ENCODE data around the gene OPHN1.
A peak's percentile ranks its signal among the peaks of the same experiment; 100 is the strongest.

OPHN1 gene

GRCh38 chrX:68433155-68433980 lies at the start of gene OPHN1:
OPHN1 (minus strand) TSS chrX:68433495; CDS start chrX:68433020, 475 bp downstream.
- H2AFZ ChIP-seq (ENCODE audit: low read depth): peak within 1 kb of the TSS; percentile 61
- H3K4me3 ChIP-seq (IDR thresholded peaks at IDR 0.05; ENCODE audit: insufficient read depth, low read depth, low read length): no peak within 1 kb of the TSS
- no peaks in the 10 kb centered on the region for H4K20me1 ChIP-seq (ENCODE audit: insufficient read depth)
- no peaks in the 10 kb centered on the region for H3K27me3 ChIP-seq (ENCODE audit: insufficient read depth, low read depth)
- no peak within 1 kb of the TSS for H3K27ac ChIP-seq
- H3K4me2 ChIP-seq: peak within 1 kb of the TSS; percentile 4; the same call in 1 of the 2 replicates
- no peak within 1 kb of the TSS for H3K9ac ChIP-seq
- no peaks in the 10 kb centered on the region for H3K4me1 ChIP-seq (ENCODE audit: low read depth, poor library complexity, severe bottlenecking)
- no peak for TF ChIP-seq CTCF (conservative IDR thresholded peaks at IDR 0.05; ENCODE audit: low read depth, low read length)
- H3K79me2 ChIP-seq (ENCODE audit: insufficient read depth, low read depth): no peaks in the 10 kb centered on the region
- no peaks in the 10 kb centered on the region for H3K36me3 ChIP-seq (ENCODE audit: insufficient read depth)

- H3K4me2 ChIP-seq: no peak overlapping the region
- no peak for TF ChIP-seq CTCF (conservative IDR thresholded peaks at IDR 0.05; ENCODE audit: low read depth, low read length)
Observed at GRCh38 chrX:68480969-68481368, 47.7 kb upstream of the OPHN1 start.

GRCh38 chrX:68464796-68465195 lies 31.5 kb upstream of the OPHN1 start:
- Histone ChIP-seq H3K36me3 (ENCODE audit: insufficient read depth) (no peaks in the 10 kb centered on the region), H3K27ac (no peak overlapping the region), H3K27me3 (ENCODE audit: insufficient read depth, low read depth) (no peaks in the 10 kb centered on the region), H4K20me1 (ENCODE audit: insufficient read depth) (no peaks in the 10 kb centered on the region), H2AFZ (ENCODE audit: low read depth) (no peak overlapping the region), H3K9ac (no peak overlapping the region), H3K79me2 (ENCODE audit: insufficient read depth, low read depth) (no peaks in the 10 kb centered on the region), H3K4me3 (IDR thresholded peaks at IDR 0.05; ENCODE audit: insufficient read depth, low read depth, low read length) (no peak overlapping the region), H3K4me2 (no peak overlapping the region), H3K4me1 (ENCODE audit: low read depth, poor library complexity, severe bottlenecking) (no peaks in the 10 kb centered on the region)
- TF ChIP-seq CTCF (conservative IDR thresholded peaks at IDR 0.05; ENCODE audit: low read depth, low read length): no peak

More at GRCh38 chrX:68480969-68481368, 47.7 kb upstream of the OPHN1 start:
- H3K27me3 ChIP-seq (ENCODE audit: insufficient read depth, low read depth): no peaks in the 10 kb centered on the region
- no peaks in the 10 kb centered on the region for H4K20me1 ChIP-seq (ENCODE audit: insufficient read depth)
- no peaks in the 10 kb centered on the region for H3K4me1 ChIP-seq (ENCODE audit: low read depth, poor library complexity, severe bottlenecking)
- no peaks in the 10 kb centered on the region for H3K36me3 ChIP-seq (ENCODE audit: insufficient read depth)
- no peak overlapping the region for H3K9ac ChIP-seq
- no peak overlapping the region for H3K27ac ChIP-seq
- H3K79me2 ChIP-seq (ENCODE audit: insufficient read depth, low read depth): no peaks in the 10 kb centered on the region
- no peak overlapping the region for H2AFZ ChIP-seq (ENCODE audit: low read depth)
- no peak overlapping the region for H3K4me3 ChIP-seq (IDR thresholded peaks at IDR 0.05; ENCODE audit: insufficient read depth, low read depth, low read length)

- no peaks in the 10 kb centered on the region for H4K20me1 ChIP-seq (ENCODE audit: insufficient read depth)
- H3K4me3 ChIP-seq (IDR thresholded peaks at IDR 0.05; ENCODE audit: insufficient read depth, low read depth, low read length): no peak overlapping the region
- H3K4me2 ChIP-seq: no peak overlapping the region
- no peaks in the 10 kb centered on the region for H3K79me2 ChIP-seq (ENCODE audit: insufficient read depth, low read depth)
- no peak overlapping the region for H3K9ac ChIP-seq
- H3K27ac ChIP-seq: no peak overlapping the region
- no peak overlapping the region for H2AFZ ChIP-seq (ENCODE audit: low read depth)
- no peaks in the 10 kb centered on the region for H3K4me1 ChIP-seq (ENCODE audit: low read depth, poor library complexity, severe bottlenecking)
- no peaks in the 10 kb centered on the region for H3K27me3 ChIP-seq (ENCODE audit: insufficient read depth, low read depth)
- TF ChIP-seq CTCF (conservative IDR thresholded peaks at IDR 0.05; ENCODE audit: low read depth, low read length): no peak
- no peaks in the 10 kb centered on the region for H3K36me3 ChIP-seq (ENCODE audit: insufficient read depth)
Observed at GRCh38 chrX:68463880-68464279, 30.6 kb upstream of the OPHN1 start.
